ENCODE measurements around the gene COL4A2. TPM values are rescaled to one million over a fixed set of nuclear protein-coding genes. Genes with fewer than 3 reads are reported as not detected.

Gene COL4A2
- total RNA-seq, 1 experiment from 2014 or later, result 74.5 TPM

DNA sequence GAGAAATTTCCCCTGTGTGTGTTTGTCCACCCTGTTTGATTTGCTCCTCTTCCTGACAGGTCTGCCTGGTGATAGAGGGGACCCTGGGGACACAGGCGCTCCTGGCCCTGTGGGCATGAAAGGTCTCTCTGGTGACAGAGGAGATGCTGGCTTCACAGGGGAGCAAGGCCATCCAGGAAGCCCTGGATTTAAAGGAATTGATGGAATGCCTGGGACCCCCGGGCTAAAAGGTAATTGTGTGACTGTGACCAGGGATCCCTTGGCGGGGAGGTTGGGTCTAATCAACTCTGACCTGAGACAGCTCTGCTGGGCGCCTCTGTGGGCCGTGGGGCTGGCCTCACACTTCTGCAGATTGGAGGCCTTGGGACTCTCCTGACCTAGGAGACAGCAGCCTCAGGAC lies 173.1 kb downstream of the COL4A2 start:
- CTCF ChIA-PET, result no interaction called here

GRCh38 chr13:110483386-110483968 lies 176.4 kb downstream of the COL4A2 start:
- CTCF ChIA-PET, result no interaction called here
- POLR2A ChIA-PET (ENCODE audit: unreplicated experiment), result no interaction called here

More for the DNA sequence above, 173.1 kb downstream of the COL4A2 start:
- Histone ChIP-seq H3K4me1 (ENCODE audit: insufficient read depth, low read length) (no peaks in the 10 kb centered on the region), H3K36me3 (ENCODE audit: low read depth, low read length) (no peaks in the 10 kb centered on the region), H3K27ac (ENCODE audit: low read length) (no peak overlapping the region), H3K9ac (ENCODE audit: low read length) (no peak overlapping the region), H3K79me2 (ENCODE audit: low read length) (no peaks in the 10 kb centered on the region), H4K20me1 (ENCODE audit: low read length) (no peaks in the 10 kb centered on the region), H3K4me2 (ENCODE audit: low read length) (no peak overlapping the region), H2AFZ (ENCODE audit: low read length) (no peak overlapping the region), H3K9me3 (ENCODE audit: low read length) (no peaks in the 10 kb centered on the region), H3K27me3 (ENCODE audit: low read length) (no peaks in the 10 kb centered on the region), H3K4me3 (ENCODE audit: low read length) (no peak overlapping the region), H3K9me2 (replicated peaks; ENCODE audit: low read length) (no peaks in the 10 kb centered on the region), H3F3A (ENCODE audit: low read length, unreplicated experiment) (no peaks in the 10 kb centered on the region)
- no peak for ATAC-seq
- no peak for DNase-seq
- no TSS peak for BruUV-seq (replicated peaks)
- POLR2A ChIA-PET (ENCODE audit: unreplicated experiment), result no interaction called here
- TF ChIP-seq, protein P1, sequence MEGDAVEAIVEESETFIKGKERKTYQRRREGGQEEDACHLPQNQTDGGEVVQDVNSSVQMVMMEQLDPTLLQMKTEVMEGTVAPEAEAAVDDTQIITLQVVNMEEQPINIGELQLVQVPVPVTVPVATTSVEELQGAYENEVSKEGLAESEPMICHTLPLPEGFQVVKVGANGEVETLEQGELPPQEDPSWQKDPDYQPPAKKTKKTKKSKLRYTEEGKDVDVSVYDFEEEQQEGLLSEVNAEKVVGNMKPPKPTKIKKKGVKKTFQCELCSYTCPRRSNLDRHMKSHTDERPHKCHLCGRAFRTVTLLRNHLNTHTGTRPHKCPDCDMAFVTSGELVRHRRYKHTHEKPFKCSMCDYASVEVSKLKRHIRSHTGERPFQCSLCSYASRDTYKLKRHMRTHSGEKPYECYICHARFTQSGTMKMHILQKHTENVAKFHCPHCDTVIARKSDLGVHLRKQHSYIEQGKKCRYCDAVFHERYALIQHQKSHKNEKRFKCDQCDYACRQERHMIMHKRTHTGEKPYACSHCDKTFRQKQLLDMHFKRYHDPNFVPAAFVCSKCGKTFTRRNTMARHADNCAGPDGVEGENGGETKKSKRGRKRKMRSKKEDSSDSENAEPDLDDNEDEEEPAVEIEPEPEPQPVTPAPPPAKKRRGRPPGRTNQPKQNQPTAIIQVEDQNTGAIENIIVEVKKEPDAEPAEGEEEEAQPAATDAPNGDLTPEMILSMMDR (conservative IDR thresholded peaks at IDR 0.05; ENCODE audit: low read depth, low read length), result no peak
- no peak for TF ChIP-seq EZH2phosphoT487 (IDR thresholded peaks at IDR 0.05; ENCODE audit: borderline replicate concordance, low read length)
- intact Hi-C loops (cut with micrococcal nuclease), result no loop called here

DNA sequence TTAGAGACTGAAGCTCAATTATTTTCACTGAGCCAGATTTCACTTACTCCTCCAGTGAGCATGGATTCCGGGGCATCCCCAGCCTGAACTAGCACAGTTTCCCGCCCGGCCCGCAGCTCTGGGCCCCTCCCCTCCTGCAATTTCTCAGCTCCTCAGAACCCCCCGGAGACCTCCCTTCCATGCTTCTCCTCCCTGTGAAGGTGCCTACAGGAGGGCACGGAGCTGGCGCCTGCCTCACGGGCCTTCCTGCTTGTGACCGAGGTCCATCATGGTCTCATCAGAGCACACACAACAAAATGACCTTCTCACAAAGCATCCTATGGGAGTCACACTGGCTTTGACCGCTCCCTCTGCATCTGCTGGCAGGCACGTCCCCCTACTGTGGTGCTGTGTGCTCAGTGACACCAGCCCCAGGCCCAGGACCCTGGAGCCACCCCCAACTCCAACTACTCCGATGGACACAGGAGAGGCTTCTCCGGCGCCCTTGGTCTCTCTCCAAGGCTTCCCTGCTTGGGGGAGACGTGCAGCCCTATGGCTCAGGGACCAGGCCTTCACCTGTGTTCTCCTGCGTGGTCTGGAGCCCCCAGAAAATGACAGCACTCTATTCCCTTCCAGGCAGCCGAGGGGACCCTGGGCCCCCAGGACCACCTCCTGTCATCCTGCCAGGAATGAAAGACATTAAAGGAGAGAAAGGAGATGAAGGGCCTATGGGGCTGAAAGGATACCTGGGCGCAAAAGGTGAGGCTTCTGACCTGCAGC lies 177.4 kb downstream of the COL4A2 start:
- Histone ChIP-seq H3K9ac (ENCODE audit: low read length) (no peak overlapping the region), H4K20me1 (ENCODE audit: low read length) (no peaks in the 10 kb centered on the region), H3K4me1 (ENCODE audit: insufficient read depth, low read length) (no peaks in the 10 kb centered on the region), H3K79me2 (ENCODE audit: low read length) (no peaks in the 10 kb centered on the region), H3K4me2 (ENCODE audit: low read length) (no peak overlapping the region), H2AFZ (ENCODE audit: low read length) (no peak overlapping the region), H3K9me2 (replicated peaks; ENCODE audit: low read length) (no peaks in the 10 kb centered on the region), H3K4me3 (ENCODE audit: low read length) (no peak overlapping the region), H3F3A (ENCODE audit: low read length, unreplicated experiment) (no peaks in the 10 kb centered on the region), H3K36me3 (ENCODE audit: low read depth, low read length) (no peaks in the 10 kb centered on the region), H3K9me3 (ENCODE audit: low read length) (no peaks in the 10 kb centered on the region), H3K27me3 (ENCODE audit: low read length) (no peaks in the 10 kb centered on the region), H3K27ac (ENCODE audit: low read length) (no peak overlapping the region)
- no TSS peak for BruUV-seq (replicated peaks)
- ATAC-seq, result no peak
- no peak for TF ChIP-seq EZH2 (IDR thresholded peaks at IDR 0.05; ENCODE audit: low read length, unreplicated experiment)
- TF ChIP-seq EZH2phosphoT487 (IDR thresholded peaks at IDR 0.05; ENCODE audit: borderline replicate concordance, low read length), result no peak
- TF ChIP-seq, protein P1 (conservative IDR thresholded peaks at IDR 0.05; ENCODE audit: low read depth, low read length), result no peak
- DNase-seq, result no peak
- ChIA-PET POLR2A (ENCODE audit: unreplicated experiment) (no interaction called here), CTCF (no interaction called here)
- intact Hi-C loops (cut with micrococcal nuclease), result no loop called here

More at GRCh38 chr13:110483386-110483968, 176.4 kb downstream of the COL4A2 start:
- H3K4me2 ChIP-seq (ENCODE audit: low read length), result no peak overlapping the region
- H4K20me1 ChIP-seq (ENCODE audit: low read length), result no peaks in the 10 kb centered on the region
- H3K9me2 ChIP-seq (replicated peaks; ENCODE audit: low read length), result no peaks in the 10 kb centered on the region
- H3K9ac ChIP-seq (ENCODE audit: low read length), result no peak overlapping the region
- no peak overlapping the region for H3K4me3 ChIP-seq (ENCODE audit: low read length)
- no peak for ATAC-seq
- TF ChIP-seq, protein P1 (conservative IDR thresholded peaks at IDR 0.05; ENCODE audit: low read depth, low read length), result no peak
- TF ChIP-seq EZH2 (IDR thresholded peaks at IDR 0.05; ENCODE audit: low read length, unreplicated experiment) (no peak), EZH2phosphoT487 (IDR thresholded peaks at IDR 0.05; ENCODE audit: borderline replicate concordance, low read length) (no peak)
- H3K4me1 ChIP-seq (ENCODE audit: insufficient read depth, low read length), result no peaks in the 10 kb centered on the region
- no peaks in the 10 kb centered on the region for H3K36me3 ChIP-seq (ENCODE audit: low read depth, low read length)
- no peaks in the 10 kb centered on the region for H3K79me2 ChIP-seq (ENCODE audit: low read length)
- H3K27ac ChIP-seq (ENCODE audit: low read length), result no peak overlapping the region
- no peaks in the 10 kb centered on the region for H3K27me3 ChIP-seq (ENCODE audit: low read length)
- no TSS peak for BruUV-seq (replicated peaks)
- no peaks in the 10 kb centered on the region for H3F3A ChIP-seq (ENCODE audit: low read length, unreplicated experiment)
- no peak overlapping the region for H2AFZ ChIP-seq (ENCODE audit: low read length)
- no peaks in the 10 kb centered on the region for H3K9me3 ChIP-seq (ENCODE audit: low read length)
- intact Hi-C loops (cut with micrococcal nuclease), result no loop called here
- no peak for DNase-seq
